ENCODE measurements around the gene YWHAB.

DNA sequence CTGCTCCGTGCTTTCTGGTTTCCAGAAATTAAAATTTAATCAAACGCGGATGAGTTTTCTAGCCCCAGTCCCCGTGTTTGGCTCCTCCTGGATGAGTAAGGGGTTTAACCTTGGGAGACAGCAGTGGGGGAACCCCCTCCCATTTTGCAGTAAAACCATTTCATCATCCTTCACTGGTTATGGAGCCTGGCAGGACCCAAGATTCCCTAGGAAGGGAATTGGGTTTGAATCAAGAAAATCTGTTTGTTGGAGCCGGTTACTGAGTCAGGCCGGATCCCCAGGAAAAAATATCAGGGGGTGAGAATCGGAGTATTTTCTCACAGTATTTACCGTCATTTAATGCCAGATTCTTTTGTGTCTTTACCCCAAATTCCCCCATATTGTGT, 754 bp downstream of the YWHAB start:
- TF ChIP-seq GATA2 (IDR thresholded peaks at IDR 0.05; ENCODE audit: low read depth, low read length) (no peak), GATA3 (IDR thresholded peaks at IDR 0.05; ENCODE audit: low read depth, low read length) (no peak)

All from SH-SY5Y (cell line).